HUDEP-2 (cell line): ENCODE results near the gene SSPN.

Source experiments
- DNase-seq, 76 experiments: peaks; one replicate each; lab custom pipeline; 2025; ENCODE audit not compliant: unreplicated experiment in 76 of 76; lab: John Stamatoyannopoulos, UW

Gene SSPN

GRCh38 chr12:26255893-26256645, 60.7 kb downstream of the SSPN start:
- DNase-seq = no peak

DNA sequence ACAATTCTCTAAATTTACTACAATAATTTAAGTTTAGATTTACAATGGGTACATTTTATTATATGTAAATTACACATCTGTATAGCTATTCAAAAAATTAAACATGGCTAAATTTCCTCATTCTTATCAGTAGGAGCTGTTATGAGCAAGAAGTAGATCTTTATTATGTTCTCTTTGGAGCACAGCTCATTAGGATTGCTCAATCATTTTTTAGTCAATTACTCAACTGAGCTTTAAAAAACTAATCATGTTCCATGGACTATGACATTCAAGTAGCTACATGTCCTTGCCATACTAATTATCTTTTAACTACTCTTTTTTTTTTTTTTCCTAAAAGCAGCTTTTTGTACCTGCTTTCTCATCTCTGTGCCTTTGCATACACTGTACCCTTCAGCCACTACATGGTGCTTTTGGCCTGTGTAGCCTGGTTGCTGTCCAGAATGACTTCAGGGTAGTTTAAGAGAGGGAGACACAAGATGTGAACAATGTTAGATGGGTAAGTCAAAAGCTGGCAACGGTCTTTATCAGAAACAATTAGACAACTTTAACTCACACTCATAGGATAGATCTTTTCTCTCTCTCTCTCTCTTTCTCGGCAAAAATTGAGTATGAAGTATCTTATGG, 69.0 kb downstream of the SSPN start:
- DNase-seq = no peak

DNA sequence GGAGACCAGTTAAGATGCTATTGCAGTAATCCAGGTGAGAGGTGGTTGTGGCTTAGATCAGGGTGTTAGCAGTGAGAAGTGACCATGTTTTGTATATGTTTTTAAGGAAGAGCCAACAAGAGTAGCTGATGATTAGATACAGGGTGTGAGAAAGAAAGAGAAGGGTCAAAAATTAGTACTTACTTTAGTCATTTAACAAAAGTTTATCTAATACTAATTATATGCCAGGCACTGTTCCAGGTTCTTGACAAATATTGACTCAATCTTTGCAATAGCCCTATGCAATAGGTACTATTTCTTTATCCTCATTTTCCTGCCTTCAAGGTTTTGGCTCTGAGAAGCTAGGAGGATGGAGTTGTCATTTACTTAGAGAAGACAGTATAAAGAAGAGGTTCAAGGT, 70.2 kb downstream of the SSPN start:
- DNase-seq = no peak

DNA sequence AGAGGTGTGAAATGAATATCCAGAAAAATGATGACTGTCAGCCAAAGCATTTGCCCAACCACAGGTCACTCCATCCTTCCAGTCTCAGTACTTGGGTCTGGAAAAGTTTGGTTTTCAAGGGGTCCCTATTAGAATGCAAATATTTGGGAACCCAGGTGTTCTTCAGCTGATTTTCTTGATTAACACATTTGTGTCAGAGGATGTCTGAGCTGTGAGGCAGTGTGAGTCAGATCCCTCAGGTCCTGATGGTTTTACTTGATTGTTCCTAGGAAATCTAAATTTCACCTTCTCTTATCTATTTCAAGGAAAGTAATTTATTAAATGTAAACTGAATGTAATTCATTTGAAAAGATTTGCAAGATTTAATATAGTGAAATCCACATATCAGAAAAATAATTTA, 71.5 kb downstream of the SSPN start:
- DNase-seq = no peak

DNA sequence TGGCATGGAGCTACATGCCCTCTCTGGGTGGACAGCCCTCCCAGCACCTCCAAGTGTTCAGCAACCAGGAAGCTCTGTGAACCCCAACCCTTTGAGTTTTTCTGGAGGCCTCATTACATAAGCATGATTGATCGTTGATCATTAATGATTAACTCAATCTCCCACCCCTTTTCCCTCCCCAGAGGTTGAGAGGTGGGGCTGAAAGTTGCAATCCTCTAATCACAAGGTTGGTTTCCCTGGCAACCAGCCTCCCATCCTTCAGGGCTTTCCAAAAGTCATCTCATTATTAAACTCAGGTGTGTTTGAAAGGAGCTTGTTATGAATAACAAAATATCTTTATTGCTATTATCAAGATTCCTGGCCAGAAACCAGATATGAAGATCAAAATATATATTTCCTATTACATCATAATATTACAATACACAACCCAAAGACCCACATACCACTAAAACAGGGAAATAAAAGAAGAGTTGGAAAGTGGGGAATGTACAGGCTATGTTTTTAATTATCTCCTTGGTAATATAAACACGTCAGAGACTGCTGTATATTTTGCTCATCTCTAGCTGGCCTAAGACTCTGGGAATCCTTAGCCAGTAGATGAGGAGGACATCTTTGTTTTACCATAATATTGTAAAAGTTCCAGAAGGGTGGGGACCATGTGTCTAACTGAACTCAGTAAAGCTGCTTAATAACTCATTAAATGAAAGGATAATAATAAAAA, 73.6 kb downstream of the SSPN start:
- no peak for DNase-seq

DNA sequence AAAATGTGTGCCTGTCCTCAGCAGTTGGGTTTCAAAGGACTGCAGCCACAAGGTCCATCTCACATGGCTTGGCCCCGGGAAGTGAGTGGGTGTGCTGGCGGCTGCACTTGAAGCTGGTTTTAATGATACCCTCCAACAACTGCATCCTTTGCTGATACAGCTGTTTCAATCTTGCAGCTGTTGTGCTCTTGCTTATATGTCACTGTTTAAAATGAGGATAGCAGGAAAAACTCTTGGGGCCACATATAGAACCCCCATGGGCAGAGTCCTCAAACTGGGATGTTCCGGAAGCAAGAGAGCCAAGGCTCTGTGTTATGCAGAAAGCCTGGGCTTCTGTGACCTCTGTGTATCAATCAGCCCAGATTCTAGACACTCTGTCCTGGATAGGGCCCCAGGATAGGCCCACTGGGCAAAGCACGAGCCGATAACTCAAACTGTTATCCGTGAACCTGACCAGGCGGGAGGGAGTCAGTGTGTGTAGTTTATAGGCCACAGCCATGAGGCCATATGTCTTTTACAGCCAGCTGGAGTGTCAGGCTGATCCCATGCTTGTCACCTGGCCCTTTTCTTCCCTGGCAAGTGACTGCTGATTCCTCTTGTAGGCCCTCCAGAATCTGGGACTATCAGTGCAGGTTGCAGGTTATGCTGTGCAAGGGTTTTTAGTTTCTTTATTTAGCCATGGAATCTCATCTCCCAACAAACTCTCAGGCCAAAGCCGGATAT, 74.3 kb downstream of the SSPN start:
- DNase-seq = no peak

GRCh38 chr12:26271024-26271423, 75.7 kb downstream of the SSPN start:
- DNase-seq = no peak

GRCh38 chr12:26271889-26272492, 76.6 kb downstream of the SSPN start:
- DNase-seq = peak in 2 of 76 experiments; percentile 2 to 3

DNA sequence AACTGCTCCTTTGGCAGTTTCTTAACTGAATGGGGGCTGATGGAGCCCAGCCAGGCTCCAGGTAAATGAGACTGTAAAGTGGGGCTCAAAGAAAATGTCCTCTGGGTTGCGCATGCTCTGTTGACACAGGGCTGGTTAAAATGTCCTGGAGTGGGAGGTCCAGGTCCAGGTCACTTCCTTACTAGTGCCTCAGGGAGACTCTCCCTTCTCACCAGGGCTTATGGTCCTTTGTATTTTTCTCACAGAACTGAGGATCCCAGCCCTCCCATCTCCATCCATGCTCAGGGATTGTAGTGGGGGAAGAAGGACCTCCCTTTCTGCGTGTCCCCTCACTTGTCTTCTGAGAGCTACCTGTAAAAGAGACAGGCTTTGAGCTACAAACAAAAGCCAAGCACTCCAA, 77.5 kb downstream of the SSPN start:
- no peak for DNase-seq

DNA sequence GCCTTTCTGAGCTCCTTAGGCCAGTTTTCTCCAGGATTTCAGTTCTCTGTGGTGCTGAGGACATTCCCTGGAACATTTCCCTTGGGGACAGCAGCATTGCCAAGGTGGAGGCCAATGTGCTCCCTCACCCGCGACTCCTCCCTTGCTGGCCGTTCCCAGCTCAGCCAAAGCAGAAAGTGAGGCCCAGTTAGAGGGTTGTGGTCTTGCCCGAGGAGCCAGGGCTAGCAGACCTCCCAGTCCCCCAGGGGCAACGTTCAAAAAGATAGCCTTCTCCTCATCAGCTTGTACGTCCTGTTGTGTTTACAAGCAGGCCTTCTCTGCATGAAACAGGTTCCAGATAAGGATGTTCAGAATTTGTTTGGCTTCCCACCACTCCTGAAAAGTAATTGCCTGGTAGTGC, 78.4 kb downstream of the SSPN start:
- DNase-seq = no peak

DNA sequence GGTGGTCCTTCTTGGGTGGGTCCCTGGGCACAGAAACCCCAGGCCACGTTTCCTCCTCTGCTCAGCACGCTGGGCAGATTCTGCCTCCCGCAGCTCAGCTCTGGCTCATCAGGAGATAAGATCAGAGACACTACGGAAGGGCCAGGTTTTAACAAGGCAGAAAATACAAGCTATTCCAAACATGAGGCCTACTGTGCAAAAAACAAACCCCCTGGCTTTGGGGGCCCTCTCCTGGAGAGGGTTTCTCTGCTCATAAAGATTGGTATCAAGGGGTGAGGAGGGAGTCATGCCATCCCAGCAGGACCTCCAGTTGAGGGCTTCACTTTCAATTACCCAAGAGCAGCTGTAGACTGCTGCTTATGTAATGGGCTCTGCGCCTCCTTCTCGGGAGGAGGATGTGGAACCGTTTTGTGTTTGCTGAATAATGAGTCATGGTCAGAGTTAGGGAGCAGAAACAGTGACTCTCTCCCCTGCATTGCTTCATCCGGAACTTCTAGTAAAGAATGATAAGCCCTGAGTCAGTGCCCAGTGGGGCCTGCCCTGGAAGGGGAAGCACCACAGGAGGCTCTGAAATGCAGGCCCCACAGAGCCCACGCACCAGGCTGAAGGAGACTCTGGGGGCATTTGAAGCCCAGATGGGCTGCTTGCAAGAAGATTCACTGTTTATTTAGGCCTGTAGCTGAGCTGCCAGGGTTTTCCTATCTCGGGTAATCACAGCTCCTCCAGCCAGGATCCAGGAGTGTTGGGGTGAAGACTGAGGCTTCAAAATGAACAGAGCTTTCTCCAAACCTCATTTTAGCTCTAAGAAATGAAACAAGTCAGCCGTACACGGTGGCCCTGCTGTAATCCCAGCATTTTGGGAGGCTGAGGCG, 79.3 kb downstream of the SSPN start:
- DNase-seq = peak in 60 of 76 experiments; percentile 6 to 84 (median 42)

GRCh38 chr12:26275313-26276131, 80.1 kb downstream of the SSPN start:
- no peak for DNase-seq

DNA sequence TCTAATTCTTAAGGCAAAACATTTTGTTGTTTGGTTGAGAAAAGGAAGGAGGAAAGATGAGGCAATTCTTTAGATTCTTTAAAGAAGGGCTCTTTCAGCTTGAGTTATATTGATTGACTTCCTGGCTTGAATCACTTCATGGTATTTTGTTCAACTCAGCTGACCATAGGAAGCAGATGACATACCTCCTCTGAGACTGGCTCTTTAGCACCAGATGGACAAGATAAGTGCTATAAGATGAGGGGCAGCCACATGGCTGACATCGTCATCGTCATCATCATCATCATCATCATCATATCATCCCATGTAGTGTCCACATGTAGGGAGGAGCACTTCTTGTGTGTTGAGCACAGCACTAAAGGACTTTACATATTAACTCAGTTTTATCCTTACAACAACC, 81.3 kb downstream of the SSPN start:
- no peak for DNase-seq

DNA sequence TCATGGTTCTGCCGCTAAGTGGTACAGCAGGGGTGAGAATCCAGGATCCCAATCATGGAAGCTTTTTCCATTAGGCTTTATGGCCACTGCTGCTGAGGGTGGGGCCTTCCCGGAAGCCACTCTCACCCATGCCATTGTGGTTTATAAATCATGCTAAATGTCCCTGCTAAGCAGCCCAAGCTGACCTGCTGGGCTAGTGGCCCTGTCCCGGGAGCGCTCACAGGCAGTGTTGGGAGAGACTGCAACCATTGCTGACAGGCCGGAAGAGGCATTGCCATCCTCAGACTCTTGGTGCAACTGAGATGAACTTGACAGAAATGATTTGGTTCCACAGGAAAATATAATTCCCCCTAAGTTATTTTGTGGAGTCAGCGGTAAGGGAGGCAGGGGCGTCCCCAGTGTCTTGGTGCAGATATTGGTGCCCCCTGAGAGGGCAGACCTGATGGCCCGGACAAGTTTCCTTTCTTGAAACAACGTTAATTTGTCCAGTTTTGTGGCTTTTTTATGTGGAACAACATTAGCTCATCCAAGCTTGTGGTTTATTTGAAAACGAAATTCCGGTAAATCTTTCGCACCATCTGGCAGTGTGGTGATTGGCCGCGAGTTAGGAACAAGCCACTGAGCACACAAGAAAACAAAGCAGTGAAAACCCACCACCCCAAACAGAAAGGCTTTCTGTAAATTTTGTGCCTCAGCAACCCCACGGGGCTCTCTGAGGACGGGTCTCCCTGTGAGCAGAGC, 82.3 kb downstream of the SSPN start:
- no peak for DNase-seq

- DNase-seq = no peak
Measured at GRCh38 chr12:26278266-26278665, 82.9 kb downstream of the SSPN start.

DNA sequence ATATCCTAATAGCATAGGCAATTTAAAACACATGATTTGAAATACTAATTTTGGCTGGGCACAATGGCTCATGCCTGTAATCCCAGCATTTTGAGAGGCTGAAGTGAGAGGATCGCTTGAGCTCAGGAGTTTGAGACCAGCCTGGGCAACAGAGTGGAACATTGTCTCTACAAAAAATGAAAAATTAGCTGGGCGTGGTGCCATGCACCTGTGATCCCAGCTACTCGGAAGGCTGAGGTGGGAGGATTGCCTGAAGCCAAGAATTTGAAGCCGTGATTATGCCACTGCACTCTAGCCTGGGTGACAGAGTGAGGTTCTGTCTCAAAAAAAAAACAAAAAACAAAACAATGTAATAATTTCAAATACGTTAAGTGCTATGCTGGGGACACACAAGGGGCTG, 83.3 kb downstream of the SSPN start:
- DNase-seq = no peak

DNA sequence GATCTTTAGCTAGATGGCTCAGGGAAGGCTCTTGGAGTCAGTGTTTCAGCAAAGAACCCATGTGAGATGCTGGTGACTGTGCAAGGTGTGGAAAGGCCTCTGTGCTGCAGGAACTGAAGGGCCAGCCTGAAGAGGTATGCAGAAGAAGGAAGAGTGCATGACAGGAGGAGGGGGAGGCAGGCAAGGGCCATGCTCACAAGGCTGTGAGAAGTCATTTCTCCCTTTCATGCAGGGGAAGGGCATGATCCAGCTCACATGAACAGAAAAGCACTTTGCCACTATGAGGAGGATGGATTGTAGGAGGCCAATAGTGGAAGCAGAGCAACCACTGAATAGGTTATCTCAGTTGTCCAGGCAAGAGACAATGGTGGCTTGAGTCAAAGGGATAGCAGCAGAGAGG, 83.7 kb downstream of the SSPN start:
- no peak for DNase-seq

DNA sequence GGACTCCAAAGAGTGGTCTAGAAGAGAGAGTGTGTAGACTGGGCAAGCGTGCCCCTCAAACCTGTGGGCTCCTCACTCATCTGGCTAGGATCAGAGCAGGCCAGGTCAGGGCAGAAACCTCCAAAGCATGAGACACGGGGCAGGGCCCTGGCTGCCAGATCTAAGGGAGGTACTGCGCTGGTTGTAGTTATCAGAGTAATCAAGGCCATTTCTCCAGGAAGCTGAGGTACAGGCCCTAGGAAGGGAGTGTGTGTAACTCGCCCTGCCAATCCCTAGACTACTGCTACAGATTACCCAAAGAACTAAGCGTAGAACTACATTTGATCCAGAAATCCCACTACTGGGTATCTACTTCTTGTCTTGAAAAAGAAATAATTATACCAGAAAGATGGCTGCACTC, 84.5 kb downstream of the SSPN start:
- DNase-seq = no peak
